ENCODE data around the gene NOMO2.
"Not testable (repeated sequence)": the region's sequence is repeated elsewhere in the genome, so short reads cannot be mapped to it uniquely, and the experiment has no call there.

NOMO2 gene

DNA sequence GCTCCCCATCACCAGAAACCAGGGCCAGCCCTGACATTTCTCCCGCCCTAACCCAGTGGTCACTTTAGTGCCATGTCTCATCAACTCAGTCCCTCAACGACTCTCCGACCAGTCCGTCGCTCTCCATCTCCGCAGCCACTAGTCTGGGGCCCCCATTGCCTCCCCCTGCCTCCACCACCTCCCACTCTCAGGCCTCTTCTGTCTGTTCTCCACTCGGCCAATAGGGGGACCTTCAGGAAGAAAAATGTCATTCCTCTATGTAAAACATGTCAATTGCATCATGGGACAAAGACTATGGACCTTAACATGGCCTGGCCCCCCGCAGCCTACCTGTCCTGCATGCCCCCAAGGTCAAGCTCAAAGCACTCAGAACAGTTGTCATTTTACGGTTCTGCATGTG is 39.3 kb downstream of the NOMO2 start:
- not testable (repeated sequence) for DNase-seq (ENCODE audit: low read depth, low spot score)

DNA sequence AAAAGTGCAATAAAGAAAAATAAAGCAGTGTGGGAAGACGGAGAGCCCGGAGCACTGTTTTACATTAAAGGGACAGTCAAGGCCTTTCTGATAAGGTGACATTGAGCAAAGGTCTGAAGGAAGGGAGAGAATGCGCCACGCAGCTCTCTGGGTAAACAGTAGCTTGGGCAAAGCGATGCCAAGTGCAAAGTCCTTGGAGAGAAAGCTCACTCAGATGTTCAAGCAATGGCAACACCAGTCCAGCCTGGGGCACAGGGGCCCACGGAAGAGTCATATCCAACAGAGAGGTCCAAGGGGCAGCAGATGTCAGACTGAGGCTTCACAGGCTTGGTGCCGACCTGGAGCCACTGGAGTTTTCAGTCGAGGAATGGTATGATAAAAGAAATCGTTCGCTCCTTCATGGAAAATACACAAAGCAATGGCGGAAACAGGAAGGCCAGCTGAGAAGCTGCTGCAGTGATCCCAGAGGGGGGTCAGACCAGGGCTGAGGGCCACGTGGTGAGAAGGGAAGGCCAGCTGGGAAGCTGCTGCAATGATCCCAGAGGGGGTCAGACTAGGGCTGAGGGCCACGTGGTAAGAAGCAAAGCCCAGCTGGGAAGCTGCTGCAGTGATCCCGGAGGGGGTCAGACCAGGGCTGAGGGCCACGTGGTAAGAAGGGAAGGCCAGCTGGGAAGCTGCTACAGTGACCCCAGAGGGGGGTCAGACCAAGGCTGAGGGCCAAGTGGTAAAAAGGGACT is 40.3 kb downstream of the NOMO2 start:
- DNase-seq (ENCODE audit: low read depth, low spot score) = not testable (repeated sequence)

DNA sequence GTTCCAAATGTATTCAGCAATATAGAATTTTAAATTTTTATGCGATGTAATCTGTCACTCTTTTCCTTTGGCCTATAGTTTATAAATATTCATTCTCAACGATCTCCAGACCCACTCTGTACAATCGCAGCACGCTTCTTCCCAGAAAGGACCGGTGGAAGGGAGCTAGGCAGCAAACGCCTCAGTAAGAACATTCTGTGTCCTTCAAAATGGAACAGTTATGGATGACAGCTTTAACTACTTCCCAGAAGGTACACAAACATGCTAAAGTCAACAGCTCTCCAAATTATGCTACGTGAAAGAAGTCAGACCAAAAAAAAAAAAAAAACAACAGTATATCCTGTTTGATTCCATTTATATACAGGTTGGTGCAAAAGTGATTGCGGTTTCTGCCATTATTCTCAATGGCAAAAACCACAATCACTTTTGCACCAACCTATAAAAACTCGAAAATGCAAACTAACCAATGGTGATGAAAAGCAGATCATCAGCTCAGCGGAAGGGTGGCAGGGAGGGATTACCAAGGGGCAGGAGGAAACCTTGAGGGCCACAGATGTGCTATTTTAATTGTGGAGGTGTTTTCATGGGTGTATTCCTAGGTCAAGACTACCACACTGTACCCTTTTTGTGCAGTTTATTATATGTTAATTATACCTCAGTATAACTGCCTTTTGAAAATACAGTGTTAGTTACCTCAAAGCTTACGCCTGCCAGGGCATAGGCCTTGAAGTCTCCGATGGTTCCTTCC is 43.2 kb downstream of the NOMO2 start:
- DNase-seq (ENCODE audit: low read depth, low spot score) = not testable (repeated sequence)

DNA sequence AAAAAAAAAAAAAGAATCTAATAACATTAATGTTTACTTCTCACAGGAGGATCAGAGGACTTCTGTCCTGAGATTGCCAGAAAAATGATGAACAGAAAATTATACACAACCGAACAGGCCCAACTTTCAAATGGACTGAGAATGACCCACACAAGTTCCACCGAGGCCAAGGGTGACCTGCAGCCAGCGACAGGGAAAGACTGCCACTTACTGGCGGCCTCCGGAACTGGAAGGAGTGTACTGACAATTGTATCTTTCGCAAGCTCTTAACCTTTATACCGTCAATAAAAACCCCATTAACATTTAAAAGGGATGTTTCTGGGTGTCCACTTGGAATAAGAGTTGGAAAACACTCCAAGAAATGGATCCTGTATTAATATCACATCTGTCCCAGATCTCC is 63.5 kb downstream of the NOMO2 start:
- DNase-seq (ENCODE audit: low read depth, low spot score) = not testable (repeated sequence)

DNA sequence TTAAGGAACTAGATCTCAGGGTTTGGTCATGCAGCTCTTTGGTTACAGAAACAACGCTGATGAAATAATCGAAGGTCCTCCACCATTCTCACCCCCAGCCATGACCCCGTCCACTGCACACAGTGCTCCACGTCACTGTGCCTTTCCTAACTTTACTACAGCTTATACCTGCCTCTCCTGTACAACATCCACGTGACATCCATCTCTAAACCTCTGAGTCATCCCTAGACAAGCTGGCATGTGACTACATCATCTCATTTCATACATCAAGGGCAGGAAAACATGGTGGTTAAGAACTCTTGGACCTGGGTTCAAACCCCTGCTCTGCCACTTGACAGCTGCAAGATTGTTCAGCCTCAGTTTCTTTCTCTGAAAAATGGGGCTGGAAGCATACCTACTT is 64.9 kb downstream of the NOMO2 start:
- DNase-seq (ENCODE audit: low read depth, low spot score) = not testable (repeated sequence)

DNA sequence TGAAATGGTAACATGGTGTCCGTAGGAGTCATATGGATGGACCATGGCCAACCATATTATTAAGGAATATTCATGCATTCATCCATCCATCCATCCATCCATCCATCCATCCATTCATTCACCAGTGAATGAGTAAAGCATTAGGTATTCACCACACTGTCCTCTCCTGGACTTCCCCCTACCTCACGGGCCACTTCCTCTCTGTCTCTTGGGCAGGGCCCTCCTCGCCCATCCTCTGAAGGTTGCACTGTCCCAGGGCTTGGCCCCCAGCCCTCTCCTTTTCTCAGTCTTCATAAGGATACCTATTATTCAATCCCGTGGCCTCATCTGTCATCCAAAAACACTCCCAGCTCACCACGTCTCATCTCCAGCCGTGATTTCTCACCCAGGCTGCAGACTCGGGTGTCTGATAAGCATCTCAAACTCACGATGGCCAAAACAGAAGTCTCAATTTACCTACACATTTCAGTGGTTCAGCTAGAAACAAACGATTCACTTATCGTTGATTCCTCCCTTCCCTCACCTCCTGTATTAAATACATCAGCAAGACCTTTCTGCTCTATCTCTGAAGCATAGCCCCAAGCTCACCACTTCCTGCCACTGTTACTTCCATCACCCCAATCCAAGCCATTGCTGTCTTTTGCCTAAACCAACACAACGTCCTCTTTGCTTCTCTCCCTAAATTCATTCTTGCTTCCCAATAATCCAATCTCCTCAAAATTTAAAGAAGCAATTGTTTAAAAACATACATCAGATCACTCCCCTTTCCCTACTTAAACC is 69.6 kb downstream of the NOMO2 start:
- DNase-seq (ENCODE audit: low read depth, low spot score) = not testable (repeated sequence)

DNA sequence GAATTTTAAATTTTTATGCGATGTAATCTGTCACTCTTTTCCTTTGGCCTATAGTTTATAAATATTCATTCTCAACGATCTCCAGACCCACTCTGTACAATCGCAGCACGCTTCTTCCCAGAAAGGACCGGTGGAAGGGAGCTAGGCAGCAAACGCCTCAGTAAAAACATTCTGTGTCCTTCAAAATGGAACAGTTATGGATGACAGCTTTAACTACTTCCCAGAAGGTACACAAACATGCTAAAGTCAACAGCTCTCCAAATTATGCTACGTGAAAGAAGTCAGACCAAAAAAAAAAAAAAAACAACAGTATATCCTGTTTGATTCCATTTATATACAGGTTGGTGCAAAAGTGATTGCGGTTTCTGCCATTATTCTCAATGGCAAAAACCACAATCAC is 125.9 kb downstream of the NOMO2 start:
- not testable (repeated sequence) for DNase-seq (ENCODE audit: low read depth, low spot score)

DNA sequence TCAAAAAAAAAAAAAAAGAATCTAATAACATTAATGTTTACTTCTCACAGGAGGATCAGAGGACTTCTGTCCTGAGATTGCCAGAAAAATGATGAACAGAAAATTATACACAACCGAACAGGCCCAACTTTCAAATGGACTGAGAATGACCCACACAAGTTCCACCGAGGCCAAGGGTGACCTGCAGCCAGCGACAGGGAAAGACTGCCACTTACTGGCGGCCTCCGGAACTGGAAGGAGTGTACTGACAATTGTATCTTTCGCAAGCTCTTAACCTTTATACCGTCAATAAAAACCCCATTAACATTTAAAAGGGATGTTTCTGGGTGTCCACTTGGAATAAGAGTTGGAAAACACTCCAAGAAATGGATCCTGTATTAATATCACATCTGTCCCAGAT is 146.1 kb downstream of the NOMO2 start:
- DNase-seq (ENCODE audit: low read depth, low spot score) = not testable (repeated sequence)

DNA sequence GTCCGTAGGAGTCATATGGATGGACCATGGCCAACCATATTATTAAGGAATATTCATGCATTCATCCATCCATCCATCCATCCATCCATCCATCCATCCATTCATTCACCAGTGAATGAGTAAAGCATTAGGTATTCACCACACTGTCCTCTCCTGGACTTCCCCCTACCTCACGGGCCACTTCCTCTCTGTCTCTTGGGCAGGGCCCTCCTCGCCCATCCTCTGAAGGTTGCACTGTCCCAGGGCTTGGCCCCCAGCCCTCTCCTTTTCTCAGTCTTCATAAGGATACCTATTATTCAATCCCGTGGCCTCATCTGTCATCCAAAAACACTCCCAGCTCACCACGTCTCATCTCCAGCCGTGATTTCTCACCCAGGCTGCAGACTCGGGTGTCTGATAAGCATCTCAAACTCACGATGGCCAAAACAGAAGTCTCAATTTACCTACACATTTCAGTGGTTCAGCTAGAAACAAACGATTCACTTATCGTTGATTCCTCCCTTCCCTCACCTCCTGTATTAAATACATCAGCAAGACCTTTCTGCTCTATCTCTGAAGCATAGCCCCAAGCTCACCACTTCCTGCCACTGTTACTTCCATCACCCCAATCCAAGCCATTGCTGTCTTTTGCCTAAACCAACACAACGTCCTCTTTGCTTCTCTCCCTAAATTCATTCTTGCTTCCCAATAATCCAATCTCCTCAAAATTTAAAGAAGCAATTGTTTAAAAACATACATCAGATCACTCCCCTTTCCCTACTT is 152.2 kb downstream of the NOMO2 start:
- DNase-seq (ENCODE audit: low read depth, low spot score) = not testable (repeated sequence)

DNA sequence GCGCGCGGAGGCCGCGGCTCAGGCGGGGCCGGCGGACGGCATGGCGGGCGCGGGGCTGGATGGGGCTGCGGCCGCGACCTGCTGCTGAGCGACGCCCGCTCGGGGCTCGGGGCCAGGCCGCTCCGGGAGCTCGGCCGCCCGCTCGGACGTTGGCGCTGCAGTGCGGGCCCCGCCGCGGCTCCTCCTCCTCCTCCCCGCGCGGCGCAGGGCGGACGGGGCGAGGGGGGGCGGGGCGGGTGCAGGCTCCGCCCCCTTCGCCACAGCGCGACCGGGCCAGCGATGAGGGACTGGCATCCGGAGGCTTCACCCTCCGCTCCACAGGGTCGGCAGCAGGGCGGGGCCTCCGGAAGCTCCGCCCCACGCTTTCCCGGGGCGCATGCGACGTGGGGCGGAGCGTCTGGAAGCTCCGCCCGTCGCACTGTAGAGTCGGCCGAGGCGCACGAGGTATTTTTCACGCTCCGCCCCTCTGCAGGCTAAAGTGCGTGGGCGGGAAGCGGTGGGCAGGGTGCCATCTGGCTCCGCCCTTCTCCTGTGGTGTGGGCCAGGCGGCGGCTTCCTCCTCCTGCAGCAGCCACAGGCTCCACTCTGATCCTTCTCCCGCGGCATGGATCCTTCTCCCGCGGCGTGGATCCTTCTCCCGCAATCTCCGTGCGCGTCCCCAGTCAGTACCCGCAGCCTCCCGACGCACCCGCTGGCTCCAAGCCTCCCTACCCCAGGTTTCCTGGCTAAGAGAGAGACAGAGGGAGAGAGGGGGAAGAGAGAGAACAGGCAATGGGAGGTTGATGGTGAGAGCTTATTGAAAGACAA is 159.8 kb downstream of the NOMO2 start:
- DNase-seq (ENCODE audit: low read depth, low spot score) = not testable (repeated sequence)

DNA sequence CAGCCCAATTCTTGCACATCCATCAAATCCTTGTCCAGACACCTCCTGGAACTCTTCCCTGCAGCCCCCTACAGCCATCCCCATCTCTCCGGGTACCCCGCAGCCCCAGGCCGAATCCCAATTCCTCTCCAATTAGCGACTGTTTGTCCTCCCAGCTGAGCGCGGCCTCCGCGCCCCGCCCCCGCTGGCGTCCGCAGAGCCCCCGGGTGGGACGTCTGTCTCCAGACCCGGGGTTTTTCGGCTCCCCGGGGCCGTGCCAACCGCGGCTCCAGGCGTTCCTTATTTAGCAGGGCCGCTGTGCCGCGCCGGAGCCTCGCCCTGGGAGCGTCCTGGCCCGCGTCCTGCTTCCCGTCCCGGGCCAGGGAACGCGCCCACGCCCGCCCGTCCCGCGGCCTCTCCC is 160.7 kb downstream of the NOMO2 start:
- DNase-seq (ENCODE audit: low read depth, low spot score) = not testable (repeated sequence)

DNA sequence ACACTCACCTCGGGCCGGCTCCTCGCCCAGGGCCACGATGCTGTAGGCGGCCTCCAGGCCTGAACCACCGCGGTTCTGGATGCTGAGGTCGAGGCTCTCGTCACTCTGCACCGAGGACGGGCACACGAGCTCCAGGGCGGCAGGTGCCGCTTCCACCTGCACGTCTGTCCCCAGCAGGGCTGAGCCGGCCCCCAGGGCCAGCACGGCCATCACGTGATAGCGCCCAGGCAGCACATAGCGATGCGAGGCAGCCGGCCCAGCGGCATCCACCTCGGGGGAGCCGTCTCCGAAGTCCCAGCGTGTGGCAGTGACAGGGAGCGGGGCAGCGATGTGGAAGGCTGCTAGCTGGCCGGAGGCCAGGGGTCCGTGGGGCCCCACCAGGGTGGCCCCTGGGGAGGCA is 167.5 kb downstream of the NOMO2 start:
- not testable (repeated sequence) for DNase-seq (ENCODE audit: low read depth, low spot score)

DNA sequence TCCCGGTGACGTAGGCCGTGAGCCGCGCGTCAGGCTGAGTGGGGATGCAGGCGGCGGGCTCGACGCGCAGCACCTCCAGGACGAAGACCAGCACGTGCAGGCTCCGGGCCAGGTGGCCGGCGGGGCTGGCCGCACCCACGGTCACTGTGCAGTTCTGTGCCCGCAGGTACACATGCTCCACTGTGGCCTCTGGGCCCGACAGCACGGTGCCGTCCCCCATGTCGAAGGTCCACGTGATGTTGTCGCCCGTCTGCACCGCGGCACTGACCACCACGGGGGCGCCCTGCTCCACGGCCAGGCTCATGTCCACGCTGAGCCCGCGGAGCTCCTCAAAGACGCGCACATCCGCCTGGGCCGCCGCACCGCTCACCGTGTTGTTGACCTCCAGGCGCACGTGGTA is 174.1 kb downstream of the NOMO2 start:
- DNase-seq (ENCODE audit: low read depth, low spot score) = not testable (repeated sequence)

DNA sequence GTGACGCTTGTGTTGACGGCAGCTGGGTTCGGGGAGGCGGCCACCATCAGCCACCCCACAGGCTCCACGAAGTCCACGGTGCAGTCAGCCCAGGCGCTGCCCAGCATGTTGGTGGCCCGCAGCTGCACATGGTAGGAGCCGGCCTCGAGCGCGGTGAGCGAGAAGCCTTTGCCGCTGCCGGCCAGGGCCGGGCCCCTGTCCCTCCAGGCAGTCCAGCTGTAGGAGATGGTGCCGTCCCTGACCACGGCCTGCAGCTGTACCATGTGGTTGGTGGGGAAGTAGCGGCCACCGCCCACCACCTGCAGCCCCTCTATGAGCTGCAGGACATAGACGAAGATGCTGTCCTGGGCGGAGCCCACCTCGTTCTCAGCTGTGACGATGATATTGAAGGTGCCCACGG is 175.4 kb downstream of the NOMO2 start:
- not testable (repeated sequence) for DNase-seq (ENCODE audit: low read depth, low spot score)

DNA sequence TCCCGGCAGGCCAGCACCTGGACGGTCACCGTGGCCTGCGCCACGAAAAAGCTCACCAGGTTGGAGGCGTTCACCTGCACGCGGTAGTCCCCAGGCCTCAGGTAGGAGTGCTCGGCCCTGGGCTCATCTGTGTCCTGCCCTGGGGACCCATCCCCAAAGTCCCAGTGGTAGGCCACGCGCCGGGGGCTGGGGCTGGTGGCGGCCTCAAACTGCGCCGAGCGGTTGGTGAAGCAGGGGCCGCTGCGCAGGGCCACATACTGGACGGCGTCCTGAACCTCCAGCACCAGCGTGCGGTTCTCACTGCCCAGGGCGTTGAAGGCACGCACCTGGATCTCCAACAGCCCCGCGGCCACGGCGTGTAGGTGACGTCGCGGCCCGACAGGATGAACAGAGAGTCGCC is 176.6 kb downstream of the NOMO2 start:
- not testable (repeated sequence) for DNase-seq (ENCODE audit: low read depth, low spot score)

DNA sequence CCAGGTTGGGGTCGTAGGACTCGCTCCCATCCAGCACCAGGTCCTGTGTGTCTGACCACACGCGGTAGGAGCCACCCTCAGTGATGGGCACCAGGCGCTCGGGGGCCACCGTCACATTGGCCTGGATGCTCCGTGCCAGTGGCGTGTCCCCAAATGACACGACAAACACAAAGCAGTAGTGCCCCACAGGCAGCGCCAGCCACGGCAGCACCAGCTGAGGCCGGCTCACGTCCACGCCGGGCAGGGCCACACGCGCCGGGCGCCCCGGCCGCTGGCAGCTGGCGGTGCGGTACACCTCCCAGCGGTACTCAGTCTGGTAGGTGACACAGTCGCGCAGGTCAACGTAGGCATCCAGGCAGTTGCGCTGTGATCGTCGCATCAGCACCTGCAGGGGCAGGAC is 177.0 kb downstream of the NOMO2 start:
- not testable (repeated sequence) for DNase-seq (ENCODE audit: low read depth, low spot score)

DNA sequence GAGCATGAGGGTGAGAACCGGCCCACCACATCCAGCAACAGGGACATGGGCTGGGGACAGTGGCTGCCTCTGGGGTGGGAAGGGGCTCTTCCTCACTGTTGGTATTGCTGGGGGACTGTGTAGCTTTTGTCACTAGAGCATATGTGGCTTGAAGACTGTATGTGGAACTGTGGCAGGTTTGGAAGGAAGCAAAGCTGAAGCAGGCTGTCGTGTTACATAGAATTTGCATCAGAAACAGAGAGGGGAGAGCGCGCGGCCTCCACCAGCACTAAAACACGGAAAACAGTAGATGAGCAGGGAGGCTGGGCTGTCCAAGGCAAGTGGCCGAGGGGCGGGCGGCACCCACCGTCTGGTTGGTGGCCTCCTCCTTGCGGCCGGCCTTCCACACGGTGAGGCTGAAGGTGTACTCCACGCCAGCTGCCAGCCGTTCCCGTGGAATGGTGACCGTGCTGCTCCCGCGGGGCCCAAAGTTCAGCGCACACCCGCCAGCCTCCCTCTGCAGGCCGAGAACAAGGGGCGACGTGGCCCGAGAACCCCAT is 177.7 kb downstream of the NOMO2 start:
- DNase-seq (ENCODE audit: low read depth, low spot score) = not testable (repeated sequence)

DNA sequence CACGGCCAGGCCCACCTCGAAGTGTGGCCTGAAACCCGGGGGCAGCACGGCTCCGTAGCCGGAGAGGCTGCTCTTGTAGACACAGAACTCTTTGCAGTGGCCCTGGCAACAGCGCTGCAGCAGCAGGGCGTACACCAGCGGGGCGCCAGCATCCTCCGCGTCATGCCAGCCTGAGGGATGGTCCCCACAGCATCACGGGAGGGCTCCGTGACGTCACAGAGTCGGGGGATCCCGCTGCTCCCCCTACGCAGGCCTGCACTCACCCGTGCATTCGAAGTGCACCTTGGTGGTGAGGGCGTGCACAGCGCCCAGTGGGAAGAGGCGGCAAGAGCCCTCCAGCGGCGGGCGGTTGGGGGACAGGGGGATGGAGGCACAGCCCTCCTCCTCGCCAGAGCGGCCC is 179.2 kb downstream of the NOMO2 start:
- not testable (repeated sequence) for DNase-seq (ENCODE audit: low read depth, low spot score)
